WTC11 (cell line): ENCODE data around the gene VEPH1. TPM values are rescaled to one million over a fixed set of nuclear protein-coding genes. Genes with fewer than 3 reads are reported as not detected.
A peak's percentile ranks its signal among the peaks of the same experiment; 100 is the strongest.

Experiments used
- ATAC-seq: fragments of 200-7000 bp; cut with Tn5 transposase; 2 replicates; pipeline ENCODE4 v1.10.0; 2021; ENCODE audit warnings: mild to moderate bottlenecking, moderate library complexity
- CTCF ChIA-PET: fragments of 300-600 bp; sonication (Branson Sonifier 250); formaldehyde crosslinking; loops from one replicate; lab custom pipeline; 2021; ENCODE audit warnings: antibody characterized with exemption; lab: Charles Lee
- POLR2A ChIA-PET: fragments of 350-600 bp; sonication (Branson Sonifier 250); formaldehyde crosslinking; loops from one replicate; lab custom pipeline; 2021; ENCODE audit warnings: antibody characterized with exemption; lab: Charles Lee
- DNase-seq: peaks from one replicate; pipeline ENCODE4 v3.0.0; 2021; ENCODE audit warnings: low spot score
- H3K27ac Mint-ChIP-seq: 2 replicates; pipeline ENCODE4 v1.8.0; 2021; ENCODE audit warnings: mixed read lengths
- H3K27me3 Mint-ChIP-seq: 2 replicates; pipeline ENCODE4 v1.8.0; 2021; ENCODE audit warnings: low read depth, mild to moderate bottlenecking, moderate library complexity, mixed read lengths
- H3K36me3 Mint-ChIP-seq: 2 replicates; pipeline ENCODE4 v1.8.0; 2021; ENCODE audit warnings: mixed read lengths
- H3K4me1 Mint-ChIP-seq: 2 replicates; pipeline ENCODE4 v1.8.0; 2022; ENCODE audit warnings: mixed read lengths
- H3K4me3 Mint-ChIP-seq: 2 replicates; pipeline ENCODE4 v1.8.0; 2021; ENCODE audit warnings: mild to moderate bottlenecking, moderate library complexity, mixed read lengths
- H3K9me3 Mint-ChIP-seq: 2 replicates; pipeline ENCODE4 v1.8.0; 2021; ENCODE audit warnings: mixed read lengths
- ELF4 ChIP-seq: sonication (generic); formaldehyde crosslinking; IDR thresholded peaks from 2 replicates; pipeline ENCODE4 v1.8.1; 2022; ENCODE audit warnings: low read depth, mild to moderate bottlenecking, moderate library complexity, missing genetic modification reagents
- EMX1 ChIP-seq: fragments of 250-450 bp; sonication (Bioruptor Pico); IDR thresholded peaks from 2 replicates; pipeline ENCODE4 v1.8.0; 2021; ENCODE audit warnings: mild to moderate bottlenecking
- FOXK1 ChIP-seq: sonication (generic); formaldehyde crosslinking; IDR thresholded peaks from 2 replicates; pipeline ENCODE4 v1.8.0; 2022; ENCODE audit warnings: mild to moderate bottlenecking, moderate library complexity, missing genetic modification reagents
- GABPB1 ChIP-seq: sonication (generic); formaldehyde crosslinking; IDR thresholded peaks from 2 replicates; pipeline ENCODE4 v1.8.1; 2023; ENCODE audit warnings: mild to moderate bottlenecking, missing genetic modification reagents
- IRF2 ChIP-seq: sonication (generic); formaldehyde crosslinking; IDR thresholded peaks from 2 replicates; pipeline ENCODE4 v1.8.0; 2022; ENCODE audit warnings: low read depth, missing genetic modification reagents, borderline replicate concordance
- MXD4 ChIP-seq: fragments of 250-450 bp; sonication (Bioruptor Pico); IDR thresholded peaks from 2 replicates; pipeline ENCODE4 v1.8.0; 2021; ENCODE audit warnings: mild to moderate bottlenecking, moderate library complexity, borderline replicate concordance
- NFE2L1 ChIP-seq: sonication (generic); formaldehyde crosslinking; IDR thresholded peaks from 2 replicates; pipeline ENCODE4 v1.8.1; 2023; ENCODE audit warnings: missing genetic modification reagents
- NFYB ChIP-seq: sonication (generic); formaldehyde crosslinking; conservative IDR thresholded peaks from 2 replicates; pipeline ENCODE4 v1.8.0; 2022; ENCODE audit warnings: low read depth, missing genetic modification reagents
- NR1H2 ChIP-seq: sonication (generic); formaldehyde crosslinking; IDR thresholded peaks from 2 replicates; pipeline ENCODE4 v1.9.0; 2021; ENCODE audit warnings: mild to moderate bottlenecking, moderate library complexity, missing genetic modification reagents
- PRRX2 ChIP-seq: fragments of 250-450 bp; sonication (Bioruptor Pico); IDR thresholded peaks from 2 replicates; pipeline ENCODE4 v1.8.0; 2021; ENCODE audit warnings: mild to moderate bottlenecking
- RELA ChIP-seq: sonication (generic); formaldehyde crosslinking; IDR thresholded peaks from 2 replicates; pipeline ENCODE4 v1.8.1; 2022; ENCODE audit warnings: missing genetic modification reagents, mild to moderate bottlenecking, borderline replicate concordance
- SMAD3 ChIP-seq: sonication (generic); formaldehyde crosslinking; IDR thresholded peaks from 2 replicates; pipeline ENCODE4 v1.8.0; 2022; ENCODE audit warnings: missing genetic modification reagents, mild to moderate bottlenecking, borderline replicate concordance
- SMAD4 ChIP-seq: sonication (generic); formaldehyde crosslinking; IDR thresholded peaks from 2 replicates; pipeline ENCODE4 v1.8.0; 2022; ENCODE audit warnings: mild to moderate bottlenecking, missing genetic modification reagents
- SOX15 ChIP-seq: fragments of 250-450 bp; sonication (Bioruptor Pico); IDR thresholded peaks from 2 replicates; pipeline ENCODE4 v1.9.0; 2021; ENCODE audit warnings: mild to moderate bottlenecking
- TCF7 ChIP-seq: sonication (generic); formaldehyde crosslinking; IDR thresholded peaks from 2 replicates; pipeline ENCODE4 v1.8.0; 2022; ENCODE audit warnings: mild to moderate bottlenecking, low read depth, missing genetic modification reagents, moderate library complexity
- ZBTB43 ChIP-seq: sonication (generic); formaldehyde crosslinking; IDR thresholded peaks from 2 replicates; pipeline ENCODE4 v1.8.1; 2023; ENCODE audit warnings: mild to moderate bottlenecking, missing genetic modification reagents
- ZMAT4 ChIP-seq: fragments of 250-450 bp; sonication (Bioruptor Pico); IDR thresholded peaks from 2 replicates; pipeline ENCODE4 v1.9.0; 2021; ENCODE audit warnings: mild to moderate bottlenecking
- ZNF423 ChIP-seq: fragments of 250-450 bp; sonication (Bioruptor Pico); IDR thresholded peaks from 2 replicates; pipeline ENCODE4 v2.1.2; 2022; ENCODE audit warnings: mild to moderate bottlenecking, moderate library complexity
- ZNF512 ChIP-seq: sonication (generic); formaldehyde crosslinking; IDR thresholded peaks from 2 replicates; pipeline ENCODE4 v1.8.1; 2022; ENCODE audit warnings: missing genetic modification reagents, borderline replicate concordance
- total RNA-seq: library from RNA; stranded (reverse); gene quantifications from 3 replicates; pipeline ENCODE4 v1.2.3, GENCODE V29; 2021
- TF ChIP-seq, protein P1 (sequence below): sonication (generic); formaldehyde crosslinking; IDR thresholded peaks from 2 replicates; pipeline ENCODE4 v1.8.0; 2023; ENCODE audit warnings: mild to moderate bottlenecking, missing genetic modification reagents
- TF ChIP-seq, protein P2 (sequence below): sonication (generic); formaldehyde crosslinking; IDR thresholded peaks from 2 replicates; pipeline ENCODE4 v1.8.1; 2022; ENCODE audit warnings: low read depth, missing genetic modification reagents, borderline replicate concordance
- TF ChIP-seq, protein P3 (sequence below): sonication (generic); formaldehyde crosslinking; IDR thresholded peaks from 2 replicates; pipeline ENCODE4 v1.8.0; 2022; ENCODE audit warnings: mild to moderate bottlenecking, missing genetic modification reagents

The VEPH1 gene
- total RNA-seq, 1 experiment from 2014 or later, result 10.8 TPM

- TF ChIP-seq SOX15 (CRISPR knock-in tag), result no peak
- TF ChIP-seq NR1H2 (CRISPR knock-in tag), result no peak
- TF ChIP-seq NFYB, result no peak
- no peak for TF ChIP-seq IRF2 (CRISPR knock-in tag)
- no peak for TF ChIP-seq FOXK1 (CRISPR knock-in tag)
- TF ChIP-seq RELA (CRISPR knock-in tag), result no peak
Measured at GRCh38 chr3:157374933-157375332, 128.3 kb downstream of the VEPH1 start (continued).

GRCh38 chr3:157373783-157374182 lies 129.4 kb downstream of the VEPH1 start:
- H3K9me3 Mint-ChIP-seq, result no peaks in the 10 kb centered on the region
- TF ChIP-seq EMX1, result no peak
- TF ChIP-seq, protein P1, sequence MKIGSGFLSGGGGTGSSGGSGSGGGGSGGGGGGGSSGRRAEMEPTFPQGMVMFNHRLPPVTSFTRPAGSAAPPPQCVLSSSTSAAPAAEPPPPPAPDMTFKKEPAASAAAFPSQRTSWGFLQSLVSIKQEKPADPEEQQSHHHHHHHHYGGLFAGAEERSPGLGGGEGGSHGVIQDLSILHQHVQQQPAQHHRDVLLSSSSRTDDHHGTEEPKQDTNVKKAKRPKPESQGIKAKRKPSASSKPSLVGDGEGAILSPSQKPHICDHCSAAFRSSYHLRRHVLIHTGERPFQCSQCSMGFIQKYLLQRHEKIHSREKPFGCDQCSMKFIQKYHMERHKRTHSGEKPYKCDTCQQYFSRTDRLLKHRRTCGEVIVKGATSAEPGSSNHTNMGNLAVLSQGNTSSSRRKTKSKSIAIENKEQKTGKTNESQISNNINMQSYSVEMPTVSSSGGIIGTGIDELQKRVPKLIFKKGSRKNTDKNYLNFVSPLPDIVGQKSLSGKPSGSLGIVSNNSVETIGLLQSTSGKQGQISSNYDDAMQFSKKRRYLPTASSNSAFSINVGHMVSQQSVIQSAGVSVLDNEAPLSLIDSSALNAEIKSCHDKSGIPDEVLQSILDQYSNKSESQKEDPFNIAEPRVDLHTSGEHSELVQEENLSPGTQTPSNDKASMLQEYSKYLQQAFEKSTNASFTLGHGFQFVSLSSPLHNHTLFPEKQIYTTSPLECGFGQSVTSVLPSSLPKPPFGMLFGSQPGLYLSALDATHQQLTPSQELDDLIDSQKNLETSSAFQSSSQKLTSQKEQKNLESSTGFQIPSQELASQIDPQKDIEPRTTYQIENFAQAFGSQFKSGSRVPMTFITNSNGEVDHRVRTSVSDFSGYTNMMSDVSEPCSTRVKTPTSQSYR (CRISPR knock-in tag), result no peak
- no peak for TF ChIP-seq ELF4 (CRISPR knock-in tag)
- TF ChIP-seq, protein P2, sequence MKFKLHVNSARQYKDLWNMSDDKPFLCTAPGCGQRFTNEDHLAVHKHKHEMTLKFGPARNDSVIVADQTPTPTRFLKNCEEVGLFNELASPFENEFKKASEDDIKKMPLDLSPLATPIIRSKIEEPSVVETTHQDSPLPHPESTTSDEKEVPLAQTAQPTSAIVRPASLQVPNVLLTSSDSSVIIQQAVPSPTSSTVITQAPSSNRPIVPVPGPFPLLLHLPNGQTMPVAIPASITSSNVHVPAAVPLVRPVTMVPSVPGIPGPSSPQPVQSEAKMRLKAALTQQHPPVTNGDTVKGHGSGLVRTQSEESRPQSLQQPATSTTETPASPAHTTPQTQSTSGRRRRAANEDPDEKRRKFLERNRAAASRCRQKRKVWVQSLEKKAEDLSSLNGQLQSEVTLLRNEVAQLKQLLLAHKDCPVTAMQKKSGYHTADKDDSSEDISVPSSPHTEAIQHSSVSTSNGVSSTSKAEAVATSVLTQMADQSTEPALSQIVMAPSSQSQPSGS (CRISPR knock-in tag), result no peak
- TF ChIP-seq PRRX2 (CRISPR knock-in tag), result no peak
- TF ChIP-seq ZNF512 (CRISPR knock-in tag), result no peak
- TF ChIP-seq ZNF423, result no peak
- no peak for TF ChIP-seq SMAD3
- no peak for TF ChIP-seq TCF7 (CRISPR knock-in tag)
- no peak for TF ChIP-seq GABPB1 (CRISPR knock-in tag)
- no peak for TF ChIP-seq SMAD4 (CRISPR knock-in tag)
- TF ChIP-seq, protein P3, sequence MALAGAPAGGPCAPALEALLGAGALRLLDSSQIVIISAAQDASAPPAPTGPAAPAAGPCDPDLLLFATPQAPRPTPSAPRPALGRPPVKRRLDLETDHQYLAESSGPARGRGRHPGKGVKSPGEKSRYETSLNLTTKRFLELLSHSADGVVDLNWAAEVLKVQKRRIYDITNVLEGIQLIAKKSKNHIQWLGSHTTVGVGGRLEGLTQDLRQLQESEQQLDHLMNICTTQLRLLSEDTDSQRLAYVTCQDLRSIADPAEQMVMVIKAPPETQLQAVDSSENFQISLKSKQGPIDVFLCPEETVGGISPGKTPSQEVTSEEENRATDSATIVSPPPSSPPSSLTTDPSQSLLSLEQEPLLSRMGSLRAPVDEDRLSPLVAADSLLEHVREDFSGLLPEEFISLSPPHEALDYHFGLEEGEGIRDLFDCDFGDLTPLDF (CRISPR knock-in tag), result no peak
- TF ChIP-seq NFE2L1 (CRISPR knock-in tag), result no peak
- no peak for TF ChIP-seq SOX15 (CRISPR knock-in tag)
- TF ChIP-seq FOXK1 (CRISPR knock-in tag), result no peak
- TF ChIP-seq ZBTB43 (CRISPR knock-in tag), result no peak
- no peak for TF ChIP-seq ZMAT4 (CRISPR knock-in tag)
- no peak for TF ChIP-seq MXD4 (CRISPR knock-in tag)
- CTCF ChIA-PET, result interaction anchor here (0.9 to 1.3 kb wide), 2 partner anchors 20 to 26 kb away, joined by 4 read pairs; no protein-coding TSS in a partner anchor
- DNase-seq (no peak), ATAC-seq (peak; percentile 51)
- peaks cover 11% of the 10 kb centered on the region for H3K4me1 Mint-ChIP-seq
- no peaks in the 10 kb centered on the region for H3K27me3 Mint-ChIP-seq
- H3K36me3 Mint-ChIP-seq, result no peaks in the 10 kb centered on the region
- POLR2A ChIA-PET, result no interaction called here
- no peak overlapping the region for H3K4me3 Mint-ChIP-seq
- H3K27ac Mint-ChIP-seq, result no peak overlapping the region
